Germinal center (tissue), 1 donor: ENCODE results near the gene PSD.

ENCODE experiments used
- DNase-seq: peaks from one replicate; pipeline ENCODE4 v3.0.0; 2012; ENCODE audit warnings: mixed read lengths, low spot score

Gene PSD

GRCh38 chr10:102404361-102405107, 14.1 kb downstream of the PSD start:
- DNase-seq, result no peak

DNA sequence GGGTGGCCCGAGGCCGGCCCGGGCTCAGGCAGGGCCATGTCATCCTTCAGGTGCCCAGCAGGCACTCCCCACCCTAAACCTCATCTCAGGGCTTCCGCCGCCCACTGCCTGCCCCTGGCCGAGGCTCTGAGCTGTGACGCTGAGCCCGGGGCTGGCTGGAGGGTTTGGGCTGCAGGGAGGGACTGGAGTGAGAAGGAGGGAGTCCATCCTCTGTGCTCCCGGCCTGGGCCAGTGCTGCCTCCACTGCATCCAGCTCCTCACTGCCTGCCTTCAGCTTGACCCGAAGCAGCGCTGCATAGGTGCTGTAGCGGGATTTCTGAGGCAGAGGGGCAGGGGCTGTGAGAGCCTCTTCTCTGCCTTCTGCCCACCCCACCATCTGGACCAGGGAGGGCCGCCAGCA, 15.5 kb downstream of the PSD start:
- DNase-seq, result no peak

GRCh38 chr10:102402512-102402896, 16.1 kb downstream of the PSD start:
- no peak for DNase-seq

GRCh38 chr10:102401735-102402511, 16.7 kb downstream of the PSD start:
- no peak for DNase-seq

- no peak for DNase-seq
These were observed 17.3 kb downstream of the PSD start for GRCh38 chr10:102401342-102401654.

DNA sequence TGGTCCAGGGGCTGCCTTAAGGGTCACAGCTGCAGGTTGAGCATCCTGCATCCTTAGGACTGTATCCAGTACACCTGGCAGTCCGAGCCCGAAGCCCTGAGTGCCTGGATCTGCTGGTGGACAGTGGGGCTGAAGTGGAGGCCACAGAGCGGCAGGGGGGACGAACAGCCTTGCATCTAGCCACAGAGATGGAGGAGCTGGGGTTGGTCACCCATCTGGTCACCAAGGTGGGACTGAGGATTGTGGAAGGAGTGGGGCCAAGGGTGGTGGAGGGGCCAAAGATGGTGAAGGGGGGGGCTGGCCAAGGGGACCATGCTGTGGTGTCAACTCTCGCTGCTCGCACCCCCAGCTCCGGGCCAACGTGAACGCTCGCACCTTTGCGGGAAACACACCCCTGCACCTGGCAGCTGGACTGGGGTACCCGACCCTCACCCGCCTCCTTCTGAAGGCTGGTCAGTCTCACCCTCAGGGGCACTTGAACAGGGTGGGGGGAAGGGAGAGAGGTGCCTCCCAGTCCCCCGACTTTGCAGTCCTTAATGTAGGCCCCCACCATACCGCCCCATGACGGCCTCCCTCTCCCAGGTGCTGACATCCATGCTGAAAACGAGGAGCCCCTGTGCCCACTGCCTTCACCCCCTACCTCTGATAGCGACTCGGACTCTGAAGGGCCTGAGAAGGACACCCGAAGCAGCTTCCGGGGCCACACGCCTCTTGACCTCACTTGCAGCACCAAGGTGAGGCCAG, 17.8 kb downstream of the PSD start:
- no peak for DNase-seq

- no peak for DNase-seq
These were observed 18.5 kb downstream of the PSD start for GRCh38 chr10:102400076-102400475.

DNA sequence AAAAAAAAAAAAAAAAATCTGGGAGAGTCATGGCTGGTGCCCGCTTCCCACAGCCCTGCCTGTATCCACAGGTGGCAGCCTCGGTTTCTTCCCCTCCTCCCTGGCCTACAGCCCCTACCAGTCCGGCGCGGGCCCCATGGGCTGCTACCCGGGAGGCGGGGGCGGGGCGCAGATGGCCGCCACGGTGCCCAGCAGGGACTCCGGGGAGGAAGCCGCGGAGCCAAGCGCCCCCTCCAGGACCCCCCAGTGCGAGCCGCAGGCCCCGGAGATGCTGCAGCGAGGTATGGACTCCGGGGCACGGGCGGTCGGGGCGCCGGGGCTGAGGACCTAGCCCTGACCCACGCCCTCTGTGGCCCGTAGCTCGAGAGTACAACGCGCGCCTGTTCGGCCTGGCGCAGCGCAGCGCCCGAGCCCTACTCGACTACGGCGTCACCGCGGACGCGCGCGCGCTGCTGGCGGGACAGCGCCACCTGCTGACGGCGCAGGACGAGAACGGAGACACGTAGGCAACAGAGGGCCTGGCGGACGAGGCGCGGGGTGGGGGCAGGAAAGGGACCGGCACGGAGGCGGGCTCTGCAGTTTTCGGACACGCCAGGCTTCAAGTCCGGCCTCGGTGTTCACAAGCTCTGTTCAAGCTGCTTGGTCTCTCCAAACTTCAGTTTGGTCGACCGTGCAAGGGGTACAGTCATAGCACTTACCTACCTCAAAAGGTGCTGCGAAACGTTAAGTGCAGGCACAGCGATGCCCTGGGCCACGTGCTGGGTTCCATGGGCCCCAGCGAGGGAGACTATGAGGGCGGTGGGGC, 19.2 kb downstream of the PSD start:
- peak; percentile 87 for DNase-seq

DNA sequence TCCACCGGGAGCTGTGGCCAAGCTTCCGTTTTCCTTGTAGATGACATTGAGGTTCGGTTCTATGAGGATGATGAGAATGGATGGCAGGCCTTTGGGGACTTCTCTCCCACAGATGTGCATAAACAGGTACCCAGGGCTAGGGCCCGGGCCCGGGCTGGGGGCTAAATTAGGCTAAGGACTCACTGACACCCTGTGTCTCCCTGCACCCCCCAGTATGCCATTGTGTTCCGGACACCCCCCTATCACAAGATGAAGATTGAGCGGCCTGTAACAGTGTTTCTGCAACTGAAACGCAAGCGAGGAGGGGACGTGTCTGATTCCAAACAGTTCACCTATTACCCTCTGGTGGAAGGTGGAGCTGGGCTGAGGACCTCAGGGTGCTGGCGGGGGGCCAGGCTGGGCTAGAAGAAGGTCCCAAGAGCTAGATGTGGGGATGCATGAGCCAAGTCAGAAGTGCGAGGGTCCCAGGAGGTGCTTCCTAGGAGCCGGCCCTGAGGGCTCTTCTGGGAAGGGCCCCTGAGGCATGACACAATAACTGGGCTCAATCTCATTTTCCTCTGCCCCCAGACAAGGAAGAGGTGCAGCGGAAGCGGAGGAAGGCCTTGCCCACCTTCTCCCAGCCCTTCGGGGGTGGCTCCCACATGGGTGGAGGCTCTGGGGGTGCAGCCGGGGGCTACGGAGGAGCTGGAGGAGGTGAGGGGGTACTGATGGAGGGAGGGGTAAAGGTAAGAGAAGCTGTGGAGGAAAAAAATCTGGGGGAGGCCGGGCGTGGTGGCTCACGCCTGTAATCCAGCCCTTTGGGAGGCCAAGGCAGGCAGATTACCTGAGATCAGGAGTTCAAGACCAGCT, 20.2 kb downstream of the PSD start:
- DNase-seq, result no peak

- no peak for DNase-seq
These were observed 21.1 kb downstream of the PSD start for GRCh38 chr10:102397222-102398171.

GRCh38 chr10:102396730-102397151, 21.8 kb downstream of the PSD start:
- DNase-seq, result no peak

GRCh38 chr10:102396317-102396650, 22.3 kb downstream of the PSD start:
- no peak for DNase-seq

DNA sequence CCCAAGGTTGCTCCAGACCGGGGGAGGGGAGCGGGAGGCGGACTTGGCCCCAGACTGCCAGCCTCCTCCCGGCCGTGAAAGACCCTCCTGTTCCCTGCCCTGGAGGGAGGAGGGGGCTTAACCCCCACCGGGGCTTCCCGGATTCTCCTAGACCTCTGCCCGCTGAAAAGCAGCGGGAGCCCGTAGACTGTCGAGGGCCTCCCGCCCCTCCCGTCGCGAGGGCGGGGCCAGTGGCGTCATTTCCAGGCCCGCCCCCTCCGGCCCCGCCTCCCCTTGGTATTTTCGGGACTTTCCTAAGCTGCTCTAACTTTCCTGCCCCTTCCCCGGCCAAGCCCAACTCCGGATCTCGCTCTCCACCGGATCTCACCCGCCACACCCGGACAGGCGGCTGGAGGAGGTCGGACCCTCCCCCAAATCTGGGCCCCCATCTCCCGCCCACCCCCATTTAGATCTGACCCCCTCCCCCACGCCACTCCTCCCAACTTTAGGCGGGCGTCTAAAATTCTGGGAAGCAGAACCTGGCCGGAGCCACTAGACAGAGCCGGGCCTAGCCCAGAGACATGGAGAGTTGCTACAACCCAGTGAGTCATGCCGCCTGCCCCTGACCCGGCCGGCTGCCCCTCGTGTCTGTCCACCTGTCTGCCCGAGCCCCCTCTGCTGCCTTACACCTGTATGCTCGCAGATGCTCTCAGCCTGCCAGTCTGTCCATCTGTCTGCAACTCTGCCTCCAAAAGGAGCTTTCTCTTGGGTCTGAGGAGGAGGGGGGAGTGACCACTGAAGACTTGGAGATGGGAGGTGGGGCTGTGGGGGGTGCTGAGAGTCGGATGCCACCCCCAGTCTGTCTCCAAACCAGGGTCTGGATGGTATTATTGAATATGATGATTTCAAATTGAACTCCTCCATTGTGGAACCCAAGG, 22.9 kb downstream of the PSD start, which contains the start of gene NFKB2:
NFKB2 (plus strand) TSS at position 306 of the 917 bp plus-strand sequence; CDS start at position 561, 255 bp downstream.
- peak; percentile 91 for DNase-seq

- peak; percentile 56 for DNase-seq
These were observed 23.7 kb downstream of the PSD start for GRCh38 chr10:102394801-102395399.

- DNase-seq, result peak; percentile 98
These were observed 24.3 kb downstream of the PSD start for GRCh38 chr10:102394079-102394800.

DNA sequence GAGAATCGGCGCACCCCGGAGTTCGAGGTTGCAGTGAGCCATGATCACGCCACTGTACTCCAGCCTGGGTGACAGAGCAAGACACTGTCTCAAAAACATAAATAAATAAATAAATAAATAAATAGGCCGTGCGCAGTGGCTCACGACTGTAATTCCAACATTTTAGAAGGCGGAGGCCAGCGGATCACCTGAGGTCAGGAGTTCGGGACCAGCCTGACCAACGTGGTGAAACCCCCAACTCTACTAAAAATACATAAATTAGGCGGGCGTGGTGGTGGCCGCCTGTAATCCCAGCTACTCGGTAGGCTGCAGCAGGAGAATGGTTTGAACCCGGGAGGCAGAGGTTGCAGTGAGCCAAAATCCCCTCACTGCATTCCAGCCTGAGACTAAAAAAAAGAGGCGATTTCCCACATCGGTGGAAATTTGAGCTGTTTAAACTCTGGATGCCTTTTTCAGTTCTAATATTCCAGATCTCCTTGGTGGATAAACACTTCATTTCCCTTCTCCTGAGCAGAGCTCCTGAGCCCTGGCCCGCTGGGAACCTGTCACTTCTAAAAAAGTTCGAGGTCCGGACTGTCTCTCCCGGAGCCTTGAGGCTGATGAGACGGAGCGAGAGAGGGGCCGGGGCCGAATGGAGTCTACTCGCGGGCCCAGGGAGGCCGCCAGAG, 25.0 kb downstream of the PSD start:
- DNase-seq, result no peak

DNA sequence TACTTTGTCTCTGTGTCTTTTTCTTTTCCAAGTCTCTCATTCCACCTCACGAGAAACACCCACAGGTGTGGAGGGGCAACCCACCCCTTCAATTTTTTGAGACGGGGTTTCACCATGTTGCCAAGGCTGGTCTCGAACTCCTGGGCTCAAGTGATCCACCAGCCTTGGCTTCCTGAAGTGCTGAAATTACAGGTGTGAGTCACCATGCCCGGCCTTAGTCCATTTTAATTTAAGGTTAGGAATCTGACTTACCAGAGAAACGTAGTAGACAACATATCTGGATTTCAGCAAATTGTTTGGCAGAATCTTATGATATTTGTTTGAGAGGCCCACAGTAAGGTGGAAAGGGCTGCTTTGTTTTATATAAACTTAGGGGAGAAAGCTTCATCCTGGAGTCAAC, 26.3 kb downstream of the PSD start:
- DNase-seq, result no peak
